Body of pancreas (tissue), 4 donors: Measurements from ENCODE around the gene SLC22A23. TPM values are rescaled to one million over a fixed set of nuclear protein-coding genes. Genes with fewer than 3 reads are reported as not detected.

Source experiments
- ATAC-seq: fragments of 150-250 bp; one replicate; pipeline ENCODE4 v1.9.1; 2016
- DNase-seq, 4 donors: peaks; one replicate each; pipeline ENCODE4 v3.0.0-alpha.2; 2019
- H3K27ac ChIP-seq, 4 donors: fragments of 200-600 bp; sonication (generic); 1 replicate in 3 of 4; 2 replicates in 1 of 4; pipeline versions ENCODE4 v1.5.1 to v1.6.1; 2016 to 2019; ENCODE audit warnings: mild to moderate bottlenecking in 1 of 4, mixed read lengths in 1 of 4, moderate library complexity in 1 of 4
- H3K27me3 ChIP-seq, 2 donors: fragments of 200-600 bp; sonication (generic); one replicate each; pipeline ENCODE4 v1.6.0; 2016; ENCODE audit warnings: mild to moderate bottlenecking in 1 of 2
- H3K36me3 ChIP-seq, 2 donors: fragments of 200-600 bp; sonication (generic); replicated peaks in 1 of 2; 2 replicates each; pipeline ENCODE4 v1.5.1; 2016; ENCODE audit warnings: low read depth in 2 of 2; ENCODE audit not compliant: insufficient read depth in 1 of 2
- H3K4me1 ChIP-seq: fragments of 200-600 bp; sonication (generic); one replicate; pipeline ENCODE4 v1.6.0; 2016
- H3K4me3 ChIP-seq, 2 donors: fragments of 200-600 bp; sonication (generic); 1 replicate in 1 of 2; 2 replicates in 1 of 2; pipeline ENCODE4 v1.5.1; 2016 to 2019
- H3K9me3 ChIP-seq, 3 donors: fragments of 200-600 bp; sonication (generic); 1 replicate in 2 of 3; 2 replicates in 1 of 3; pipeline ENCODE4 v1.5.1; 2016
- POLR2A ChIP-seq, 3 donors: fragments of 450-650 bp; IDR thresholded peaks; one replicate each; pipeline ENCODE4 v1.6.1; 2016; ENCODE audit warnings: antibody characterized with exemption in 3 of 3, mild to moderate bottlenecking in 2 of 3
- WGBS, 2 donors: methylation state at CpG; one replicate each; pipeline ENCODE4 v1.1.5; 2017; 5-methylcytosine and 5-hydroxymethylcytosine counted together
- intact Hi-C: fragments of 100-400 bp; cut with DNase I; formaldehyde crosslinking; loops from one replicate; pipeline ENCODE4 v1.15.1; 2023
- total RNA-seq, 2 donors: library from RNA; depleted of rRNA; stranded (reverse); fragments of >200 nt; gene quantifications; one replicate each; pipeline ENCODE4 v1.1.0, GENCODE V29; 2016
- TF ChIP-seq, protein P1 (sequence below), 7 experiments: fragments of 450-650 bp in 4 of 7; fragments of 200-600 bp in 3 of 7; sonication (generic) in 3 of 7; IDR thresholded peaks; one replicate each; pipeline ENCODE4 v1.5.1; 2016 to 2019; ENCODE audit warnings: antibody characterized with exemption in 7 of 7

Gene SLC22A23
- total RNA-seq, 2 donors from 2014 or later = 20.4 to 32.2 TPM

DNA sequence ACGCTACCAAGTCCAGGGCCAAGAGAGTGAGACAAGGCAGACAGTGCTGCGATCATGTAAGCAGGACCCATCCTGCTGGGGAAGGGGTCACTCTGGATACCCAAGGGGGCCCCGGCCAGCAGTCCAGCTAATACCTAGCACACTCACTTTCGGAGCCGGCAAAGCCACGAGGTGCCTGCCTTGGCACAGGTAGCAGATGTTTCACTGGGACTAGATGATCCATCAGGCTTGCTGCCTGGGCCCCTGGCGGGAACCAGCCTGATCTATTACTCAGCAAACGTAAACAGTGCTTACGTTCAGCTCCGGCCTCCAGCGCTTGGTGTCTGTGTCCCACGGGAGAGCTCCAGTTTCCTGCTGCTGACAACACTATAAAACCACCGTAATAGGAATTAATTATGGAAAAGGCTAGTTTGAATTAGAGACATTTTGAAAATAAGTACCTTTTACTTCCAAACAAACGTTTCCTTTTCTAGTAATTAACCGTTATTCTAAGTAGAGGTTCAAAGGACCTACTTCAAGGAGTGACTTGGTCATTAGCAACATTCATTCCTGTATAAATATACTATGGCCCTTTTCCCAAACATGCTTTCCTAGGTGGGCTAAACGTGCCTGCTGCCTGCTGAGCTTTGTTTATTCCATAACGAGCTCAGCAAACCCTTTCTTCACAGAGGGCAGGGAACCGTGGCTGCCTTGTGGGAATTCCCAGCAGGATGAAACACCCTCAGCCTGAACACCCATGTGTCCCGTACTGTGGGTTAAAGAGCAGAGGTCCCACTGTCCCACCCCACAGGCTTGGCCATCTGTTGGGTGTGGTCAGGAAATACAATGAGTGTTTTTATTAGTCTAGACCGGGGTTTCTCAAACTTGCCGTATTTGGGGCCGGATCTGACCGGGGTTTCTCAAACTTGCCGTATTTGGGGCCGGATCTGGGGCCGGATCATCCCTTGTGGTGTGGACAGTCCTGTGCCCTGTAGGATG, 18.4 kb downstream of the SLC22A23 start:
- intact Hi-C loops = no loop called here
- Histone ChIP-seq H3K27ac (no peak overlapping the region), H3K27me3 (no peaks in the 10 kb centered on the region), H3K36me3 (no peaks in the 10 kb centered on the region), H3K4me1 (peaks cover 8% of the 10 kb centered on the region), H3K4me3 (no peak overlapping the region), H3K9me3 (no peaks in the 10 kb centered on the region)
- TF ChIP-seq, protein P1, sequence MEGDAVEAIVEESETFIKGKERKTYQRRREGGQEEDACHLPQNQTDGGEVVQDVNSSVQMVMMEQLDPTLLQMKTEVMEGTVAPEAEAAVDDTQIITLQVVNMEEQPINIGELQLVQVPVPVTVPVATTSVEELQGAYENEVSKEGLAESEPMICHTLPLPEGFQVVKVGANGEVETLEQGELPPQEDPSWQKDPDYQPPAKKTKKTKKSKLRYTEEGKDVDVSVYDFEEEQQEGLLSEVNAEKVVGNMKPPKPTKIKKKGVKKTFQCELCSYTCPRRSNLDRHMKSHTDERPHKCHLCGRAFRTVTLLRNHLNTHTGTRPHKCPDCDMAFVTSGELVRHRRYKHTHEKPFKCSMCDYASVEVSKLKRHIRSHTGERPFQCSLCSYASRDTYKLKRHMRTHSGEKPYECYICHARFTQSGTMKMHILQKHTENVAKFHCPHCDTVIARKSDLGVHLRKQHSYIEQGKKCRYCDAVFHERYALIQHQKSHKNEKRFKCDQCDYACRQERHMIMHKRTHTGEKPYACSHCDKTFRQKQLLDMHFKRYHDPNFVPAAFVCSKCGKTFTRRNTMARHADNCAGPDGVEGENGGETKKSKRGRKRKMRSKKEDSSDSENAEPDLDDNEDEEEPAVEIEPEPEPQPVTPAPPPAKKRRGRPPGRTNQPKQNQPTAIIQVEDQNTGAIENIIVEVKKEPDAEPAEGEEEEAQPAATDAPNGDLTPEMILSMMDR (IDR thresholded peaks at IDR 0.05) = no peak
- TF ChIP-seq POLR2A (IDR thresholded peaks at IDR 0.05) = no peak
- no peak for DNase-seq
- ATAC-seq = no peak
- 71 to 73% methylated on average over 25 to 26 of the region's 26 CpGs for WGBS, 2 donors

DNA sequence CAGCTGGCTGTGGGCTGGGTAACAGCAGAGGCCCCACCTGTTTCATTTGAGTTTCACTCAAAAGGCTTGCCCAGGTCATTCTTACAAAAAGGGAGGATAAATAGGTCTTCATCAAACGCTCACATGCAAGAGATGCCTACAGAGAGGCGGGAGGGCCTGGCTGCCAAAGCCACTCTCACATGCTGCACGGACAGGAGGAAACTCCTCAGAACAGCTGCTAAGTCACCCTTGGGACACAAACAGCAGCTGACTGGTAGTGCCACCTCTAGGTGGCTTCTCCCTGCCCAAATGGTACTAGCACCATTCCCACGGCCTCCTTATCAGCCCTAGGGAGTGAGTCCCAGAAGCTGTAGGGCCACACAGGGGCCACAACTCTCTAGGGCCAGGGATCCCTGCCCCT, 23.8 kb downstream of the SLC22A23 start:
- H3K36me3 ChIP-seq = no peaks in the 10 kb centered on the region
- DNase-seq (peak in 2 of 4 donors; percentile 38 to 45), ATAC-seq (no peak)
- H3K27me3 ChIP-seq = no peaks in the 10 kb centered on the region
- 48 to 54% methylated on average over 3 to 4 of the region's 4 CpGs for WGBS, 2 donors
- no peak for TF ChIP-seq POLR2A (IDR thresholded peaks at IDR 0.05)
- TF ChIP-seq, protein P1 (IDR thresholded peaks at IDR 0.05) = peak in 4 of 7 experiments; percentile 20 to 37 (median 32)
- H3K4me3 ChIP-seq = no peak overlapping the region
- intact Hi-C loops = no loop called here
- H3K27ac ChIP-seq = no peak overlapping the region
- H3K9me3 ChIP-seq = no peaks in the 10 kb centered on the region
- H3K4me1 ChIP-seq = peaks cover 10% of the 10 kb centered on the region

DNA sequence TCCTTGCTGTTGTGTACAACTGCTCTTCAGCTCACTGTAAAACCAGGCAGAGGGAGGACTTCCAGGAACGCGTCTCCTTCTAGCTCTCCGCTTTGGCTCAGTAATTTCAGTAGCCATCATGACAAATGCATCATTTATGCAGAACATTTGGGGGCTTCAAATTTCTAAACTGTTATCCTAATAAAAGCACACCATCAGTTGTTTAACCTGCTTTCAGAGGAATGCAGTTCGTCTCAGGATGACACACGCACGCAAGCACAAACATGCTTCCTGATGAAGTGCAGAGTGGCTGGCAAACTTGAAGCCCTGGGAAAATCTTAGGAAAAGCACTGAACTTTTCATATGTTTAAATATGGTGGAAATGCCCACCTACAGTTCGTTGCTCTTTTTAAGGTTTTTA, 24.4 kb downstream of the SLC22A23 start:
- H3K27ac ChIP-seq = no peak overlapping the region
- no peaks in the 10 kb centered on the region for H3K36me3 ChIP-seq
- H3K4me3 ChIP-seq = no peak overlapping the region
- no peaks in the 10 kb centered on the region for H3K9me3 ChIP-seq
- ATAC-seq = no peak
- 91 to 92% methylated on average over 7 of the region's 7 CpGs for WGBS, 2 donors
- DNase-seq = no peak
- no peak for TF ChIP-seq POLR2A (IDR thresholded peaks at IDR 0.05)
- TF ChIP-seq, protein P1 (IDR thresholded peaks at IDR 0.05) = no peak
- H3K4me1 ChIP-seq = peaks cover 16% of the 10 kb centered on the region
- intact Hi-C loops = no loop called here
- H3K27me3 ChIP-seq = no peaks in the 10 kb centered on the region

DNA sequence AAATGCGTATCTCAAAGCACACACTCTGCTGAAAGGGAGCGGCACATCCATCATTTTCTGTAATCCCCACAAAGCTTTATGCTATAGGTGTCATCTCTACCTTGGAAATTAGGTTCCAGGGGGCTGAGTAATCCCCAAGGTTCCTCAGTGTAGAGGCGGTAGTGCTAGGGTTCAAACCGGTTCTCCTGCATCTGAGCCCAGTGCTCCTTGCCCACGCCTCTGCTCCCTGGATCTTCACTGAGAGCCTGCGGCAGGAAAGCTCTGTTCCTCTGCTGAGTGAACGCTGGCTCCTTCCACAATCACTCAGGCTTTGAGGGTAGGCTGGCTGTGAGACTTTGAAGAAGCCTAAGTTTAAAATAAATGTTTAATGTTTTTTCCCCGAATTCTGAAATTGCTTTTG, 24.9 kb downstream of the SLC22A23 start:
- no peak for DNase-seq
- H3K36me3 ChIP-seq = no peaks in the 10 kb centered on the region
- H3K27ac ChIP-seq = no peak overlapping the region
- intact Hi-C loops = no loop called here
- TF ChIP-seq, protein P1 (IDR thresholded peaks at IDR 0.05) = no peak
- WGBS, 2 donors = 80 to 82% methylated on average over 8 of the region's 8 CpGs
- no peak for ATAC-seq
- H3K4me3 ChIP-seq = no peak overlapping the region
- peaks cover 20% of the 10 kb centered on the region for H3K4me1 ChIP-seq
- no peaks in the 10 kb centered on the region for H3K9me3 ChIP-seq
- no peaks in the 10 kb centered on the region for H3K27me3 ChIP-seq
